GM12801 (cell line): ENCODE measurements around the gene PACRG.

Experiments
- TF ChIP-seq, protein P1 (sequence below): IDR thresholded peaks from one replicate; pipeline ENCODE4 v1.5.1; 2011; ENCODE audit warnings: control low read depth; ENCODE audit not compliant: insufficient read length; ENCODE audit errors: extremely low read depth

PACRG gene

GRCh38 chr6:163008186-163008585 is 280.4 kb downstream of the PACRG start:
- TF ChIP-seq, protein P1, sequence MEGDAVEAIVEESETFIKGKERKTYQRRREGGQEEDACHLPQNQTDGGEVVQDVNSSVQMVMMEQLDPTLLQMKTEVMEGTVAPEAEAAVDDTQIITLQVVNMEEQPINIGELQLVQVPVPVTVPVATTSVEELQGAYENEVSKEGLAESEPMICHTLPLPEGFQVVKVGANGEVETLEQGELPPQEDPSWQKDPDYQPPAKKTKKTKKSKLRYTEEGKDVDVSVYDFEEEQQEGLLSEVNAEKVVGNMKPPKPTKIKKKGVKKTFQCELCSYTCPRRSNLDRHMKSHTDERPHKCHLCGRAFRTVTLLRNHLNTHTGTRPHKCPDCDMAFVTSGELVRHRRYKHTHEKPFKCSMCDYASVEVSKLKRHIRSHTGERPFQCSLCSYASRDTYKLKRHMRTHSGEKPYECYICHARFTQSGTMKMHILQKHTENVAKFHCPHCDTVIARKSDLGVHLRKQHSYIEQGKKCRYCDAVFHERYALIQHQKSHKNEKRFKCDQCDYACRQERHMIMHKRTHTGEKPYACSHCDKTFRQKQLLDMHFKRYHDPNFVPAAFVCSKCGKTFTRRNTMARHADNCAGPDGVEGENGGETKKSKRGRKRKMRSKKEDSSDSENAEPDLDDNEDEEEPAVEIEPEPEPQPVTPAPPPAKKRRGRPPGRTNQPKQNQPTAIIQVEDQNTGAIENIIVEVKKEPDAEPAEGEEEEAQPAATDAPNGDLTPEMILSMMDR = no peak

GRCh38 chr6:163008626-163009025 is 280.9 kb downstream of the PACRG start:
- TF ChIP-seq, protein P1 = no peak

- TF ChIP-seq, protein P1 = no peak
These were observed 282.4 kb downstream of the PACRG start for GRCh38 chr6:163010145-163010544.

GRCh38 chr6:163014736-163015135 is 287.0 kb downstream of the PACRG start:
- TF ChIP-seq, protein P1 = no peak

DNA sequence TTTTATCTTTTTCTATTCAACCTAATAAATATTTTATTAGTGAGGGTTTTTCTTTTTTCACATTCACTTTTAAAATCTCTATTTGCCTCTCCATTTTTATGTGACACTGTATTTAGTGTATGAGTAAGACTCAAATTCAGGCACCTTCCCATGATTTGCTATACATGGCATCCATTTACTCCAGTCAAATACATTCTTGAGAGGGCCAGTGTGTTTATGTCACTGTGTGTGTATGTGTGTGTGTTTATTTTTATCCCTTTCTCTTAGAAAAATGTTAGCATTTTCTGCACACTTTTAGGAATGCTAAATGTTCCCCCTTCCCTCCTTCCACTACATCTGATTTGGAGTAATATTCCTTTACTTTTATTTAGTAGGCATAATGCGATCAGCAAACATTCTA is 290.0 kb downstream of the PACRG start:
- TF ChIP-seq, protein P1 = no peak

DNA sequence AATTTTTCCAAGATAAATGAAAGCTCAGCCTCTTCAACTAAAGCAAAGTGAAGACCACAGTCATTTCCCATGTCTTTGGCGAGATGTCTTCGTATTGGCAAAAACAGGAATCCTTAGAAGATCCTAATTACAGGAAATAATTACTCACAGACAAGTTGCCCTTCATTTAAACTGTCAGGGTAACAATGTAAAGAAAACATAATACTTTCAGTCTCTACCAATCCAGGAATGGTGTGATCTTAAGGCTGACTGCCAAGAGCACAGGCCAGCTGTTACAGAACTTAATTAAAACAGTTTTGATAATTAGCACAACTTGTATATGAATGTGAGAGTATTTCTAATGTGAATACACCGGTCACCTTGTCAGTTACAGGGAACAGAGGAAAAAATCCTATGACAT is 292.2 kb downstream of the PACRG start:
- TF ChIP-seq, protein P1 = no peak

DNA sequence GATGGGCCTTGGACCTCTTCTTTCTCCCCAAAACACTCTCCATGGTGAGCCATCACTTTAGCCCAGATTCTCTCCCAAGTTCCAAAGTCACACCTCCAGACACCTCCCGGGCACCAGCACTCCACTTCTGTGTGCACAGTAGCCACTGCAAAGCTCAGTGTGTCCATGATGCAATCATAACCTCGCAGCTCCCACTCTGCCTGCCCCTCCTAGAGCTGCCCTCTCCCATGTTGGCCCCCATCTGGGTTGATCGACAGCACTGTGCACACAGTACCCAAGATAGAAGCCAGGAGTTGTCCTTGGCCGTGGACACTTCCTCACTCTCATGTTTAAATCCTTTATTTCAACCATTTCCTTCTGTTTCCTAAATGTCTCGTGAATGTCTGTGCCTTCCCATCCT is 293.3 kb downstream of the PACRG start:
- TF ChIP-seq, protein P1 = no peak

DNA sequence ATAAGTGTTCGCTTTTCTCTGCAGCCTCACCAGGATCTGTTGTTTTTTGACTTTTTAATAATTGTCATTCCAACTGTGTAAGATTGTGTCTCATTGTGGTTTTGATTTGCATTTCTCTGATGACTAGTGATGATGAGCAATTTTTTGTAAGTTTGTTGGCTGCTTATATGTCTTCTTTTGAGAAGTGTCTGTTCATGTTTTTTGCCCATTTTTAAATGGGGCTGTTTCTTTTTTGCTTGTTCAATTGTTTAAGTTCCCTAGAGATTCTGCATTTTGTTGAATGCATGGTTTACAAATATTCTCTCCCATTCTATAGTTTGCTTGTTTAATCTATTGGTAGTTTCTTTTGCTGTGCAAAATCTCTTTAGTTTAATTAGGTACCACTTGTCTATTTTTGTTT is 295.9 kb downstream of the PACRG start:
- TF ChIP-seq, protein P1 = no peak
